ENCODE results near the gene GIGYF2.

GRCh38 chr2:232871418-232871834 lies 174.3 kb downstream of the GIGYF2 start:
- TF ChIP-seq, protein P1, sequence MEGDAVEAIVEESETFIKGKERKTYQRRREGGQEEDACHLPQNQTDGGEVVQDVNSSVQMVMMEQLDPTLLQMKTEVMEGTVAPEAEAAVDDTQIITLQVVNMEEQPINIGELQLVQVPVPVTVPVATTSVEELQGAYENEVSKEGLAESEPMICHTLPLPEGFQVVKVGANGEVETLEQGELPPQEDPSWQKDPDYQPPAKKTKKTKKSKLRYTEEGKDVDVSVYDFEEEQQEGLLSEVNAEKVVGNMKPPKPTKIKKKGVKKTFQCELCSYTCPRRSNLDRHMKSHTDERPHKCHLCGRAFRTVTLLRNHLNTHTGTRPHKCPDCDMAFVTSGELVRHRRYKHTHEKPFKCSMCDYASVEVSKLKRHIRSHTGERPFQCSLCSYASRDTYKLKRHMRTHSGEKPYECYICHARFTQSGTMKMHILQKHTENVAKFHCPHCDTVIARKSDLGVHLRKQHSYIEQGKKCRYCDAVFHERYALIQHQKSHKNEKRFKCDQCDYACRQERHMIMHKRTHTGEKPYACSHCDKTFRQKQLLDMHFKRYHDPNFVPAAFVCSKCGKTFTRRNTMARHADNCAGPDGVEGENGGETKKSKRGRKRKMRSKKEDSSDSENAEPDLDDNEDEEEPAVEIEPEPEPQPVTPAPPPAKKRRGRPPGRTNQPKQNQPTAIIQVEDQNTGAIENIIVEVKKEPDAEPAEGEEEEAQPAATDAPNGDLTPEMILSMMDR (IDR thresholded peaks at IDR 0.05) = no peak
- TF ChIP-seq POLR2A (IDR thresholded peaks at IDR 0.05) = no peak

Measured in transverse colon (tissue), 3 donors.